Measurements from ENCODE around the gene KLF13. TPM values are rescaled to one million over a fixed set of nuclear protein-coding genes. Genes with fewer than 3 reads are reported as not detected.

Gene KLF13
- total RNA-seq, 2 donors from 2014 or later, result 18.7 to 18.9 TPM

DNA sequence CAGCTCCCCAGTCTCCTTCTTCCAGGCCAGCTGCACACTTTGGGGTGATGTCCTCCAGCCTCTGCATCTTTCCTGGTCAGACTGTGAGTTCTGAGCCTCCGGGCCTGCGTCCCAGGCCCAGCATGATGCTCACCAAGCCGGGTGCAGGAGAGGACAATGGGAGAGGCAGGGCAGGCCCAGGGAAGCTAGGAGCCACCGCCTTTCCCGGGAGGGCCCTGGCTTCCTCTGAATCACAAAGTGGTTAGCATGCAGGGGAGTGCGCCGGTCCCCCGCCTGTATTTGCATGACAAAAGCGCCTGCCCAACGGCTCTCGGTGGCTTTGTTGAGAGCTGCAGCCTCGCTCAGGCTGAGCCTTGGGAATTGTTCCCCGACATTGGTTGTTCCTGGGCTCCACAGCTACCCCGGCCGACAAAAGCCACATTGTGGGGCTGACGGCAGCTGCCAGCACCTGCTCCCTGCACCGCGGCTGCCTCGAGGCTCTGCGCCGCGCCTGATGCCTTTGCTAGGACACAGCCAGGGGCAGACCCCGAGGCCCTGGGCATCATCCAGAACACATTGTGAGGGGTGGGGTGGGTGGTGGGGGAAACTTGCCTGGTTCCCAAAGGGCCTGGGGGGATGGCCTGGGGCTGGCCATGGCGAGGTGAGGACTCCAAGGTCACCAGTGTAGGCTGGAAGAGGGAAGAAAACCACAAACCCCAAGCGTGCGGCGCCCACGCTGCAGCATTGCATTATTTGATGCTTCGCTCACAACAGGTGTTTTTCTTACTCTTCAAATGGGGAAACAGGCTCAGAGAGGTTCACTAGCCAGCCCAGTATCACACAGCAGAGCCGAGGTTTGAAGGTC is 20.0 kb upstream of the KLF13 start:
- H3K9ac ChIP-seq (ENCODE audit: extremely low read depth, low read length, poor library complexity, severe bottlenecking), result no peak overlapping the region
- WGBS, 2 experiments (ENCODE audit: insufficient coverage in 1 of 2, insufficient read length in 1 of 2), result 14 to 35% methylated on average over 16 to 30 of the region's 30 CpGs
- Mint-ChIP-seq H3K27me3 (ENCODE audit: insufficient read depth) (peaks cover 46% of the 10 kb centered on the region), H3K27ac (no peak overlapping the region), H3K4me1 (peaks cover 30% of the 10 kb centered on the region), H3K9me3 (no peaks in the 10 kb centered on the region), H3K4me3 (peak overlapping the region; percentile 24), H3K36me3 (ENCODE audit: low read depth) (no peaks in the 10 kb centered on the region)
- DNase-seq, result peak; percentile 96
- no peaks in the 10 kb centered on the region for H3K9me3 ChIP-seq (ENCODE audit: control insufficient read depth, low read length)
- peak overlapping the region; percentile 99 for H3K27ac ChIP-seq (ENCODE audit: low read depth, low read length)
- TF ChIP-seq, protein P1, sequence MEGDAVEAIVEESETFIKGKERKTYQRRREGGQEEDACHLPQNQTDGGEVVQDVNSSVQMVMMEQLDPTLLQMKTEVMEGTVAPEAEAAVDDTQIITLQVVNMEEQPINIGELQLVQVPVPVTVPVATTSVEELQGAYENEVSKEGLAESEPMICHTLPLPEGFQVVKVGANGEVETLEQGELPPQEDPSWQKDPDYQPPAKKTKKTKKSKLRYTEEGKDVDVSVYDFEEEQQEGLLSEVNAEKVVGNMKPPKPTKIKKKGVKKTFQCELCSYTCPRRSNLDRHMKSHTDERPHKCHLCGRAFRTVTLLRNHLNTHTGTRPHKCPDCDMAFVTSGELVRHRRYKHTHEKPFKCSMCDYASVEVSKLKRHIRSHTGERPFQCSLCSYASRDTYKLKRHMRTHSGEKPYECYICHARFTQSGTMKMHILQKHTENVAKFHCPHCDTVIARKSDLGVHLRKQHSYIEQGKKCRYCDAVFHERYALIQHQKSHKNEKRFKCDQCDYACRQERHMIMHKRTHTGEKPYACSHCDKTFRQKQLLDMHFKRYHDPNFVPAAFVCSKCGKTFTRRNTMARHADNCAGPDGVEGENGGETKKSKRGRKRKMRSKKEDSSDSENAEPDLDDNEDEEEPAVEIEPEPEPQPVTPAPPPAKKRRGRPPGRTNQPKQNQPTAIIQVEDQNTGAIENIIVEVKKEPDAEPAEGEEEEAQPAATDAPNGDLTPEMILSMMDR (conservative IDR thresholded peaks at IDR 0.05), result no peak
- H3K4me1 ChIP-seq (ENCODE audit: control insufficient read depth, insufficient read depth, low read length), result peaks cover 13% of the 10 kb centered on the region
- no peak overlapping the region for H3K4me3 ChIP-seq (ENCODE audit: low read length)
- H3K36me3 ChIP-seq (ENCODE audit: control insufficient read depth, insufficient read depth, low read length), result no peaks in the 10 kb centered on the region
- H3K27me3 ChIP-seq (ENCODE audit: control insufficient read depth, insufficient read depth, low read length, poor library complexity, severe bottlenecking), result peaks cover 48% of the 10 kb centered on the region

DNA sequence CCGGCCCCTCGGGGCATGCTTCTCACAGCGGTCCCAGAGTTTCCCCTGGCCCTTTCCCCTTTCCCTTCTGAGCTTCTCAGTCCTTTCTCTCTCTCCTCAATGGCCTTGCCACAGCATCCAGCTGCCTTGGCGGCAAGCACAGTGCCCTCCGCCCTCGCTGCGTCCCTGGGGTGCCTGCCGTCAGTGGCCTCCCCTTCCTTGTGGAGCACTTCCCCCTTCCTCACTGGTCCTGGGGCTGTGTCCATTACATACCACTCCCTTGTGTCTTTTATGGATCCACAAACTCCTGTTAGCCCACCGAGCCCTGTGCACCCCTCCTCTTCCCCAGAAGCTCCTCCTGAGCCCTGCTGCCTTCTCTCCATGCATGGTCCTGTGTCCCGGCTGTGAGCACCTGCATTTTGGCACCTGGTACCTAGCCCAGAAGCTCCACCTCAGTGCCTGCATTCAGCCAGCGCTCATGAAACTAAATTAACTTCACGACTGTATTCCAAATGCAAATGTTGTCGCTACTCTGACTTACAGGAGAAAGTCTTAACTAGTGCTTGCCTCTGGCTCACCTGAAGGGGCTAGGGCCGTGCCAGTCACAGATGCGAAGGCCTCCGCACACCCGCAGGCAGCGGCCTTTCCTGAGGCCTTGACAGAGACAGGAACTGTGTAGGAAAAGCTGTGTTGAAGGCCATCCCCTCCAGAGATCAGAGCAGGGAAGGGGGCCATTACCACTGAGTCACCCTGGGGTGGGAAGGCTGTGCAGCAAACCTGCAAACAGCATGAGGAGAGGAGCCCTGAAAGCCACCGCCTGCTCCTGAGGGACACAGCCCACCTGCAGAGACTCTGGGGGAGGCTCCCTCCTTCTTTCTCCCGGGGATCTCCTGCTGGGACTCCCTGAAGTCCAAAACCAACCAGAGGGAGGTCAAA is 19.1 kb upstream of the KLF13 start:
- Mint-ChIP-seq H3K27me3 (ENCODE audit: insufficient read depth) (peaks cover 50% of the 10 kb centered on the region), H3K27ac (no peak overlapping the region), H3K9me3 (peaks cover under 1% of the 10 kb centered on the region), H3K36me3 (ENCODE audit: low read depth) (no peaks in the 10 kb centered on the region), H3K4me3 (no peak overlapping the region), H3K4me1 (peaks cover 25% of the 10 kb centered on the region)
- Histone ChIP-seq H3K27ac (ENCODE audit: low read depth, low read length) (peak overlapping the region; percentile 99), H3K27me3 (ENCODE audit: control insufficient read depth, insufficient read depth, low read length, poor library complexity, severe bottlenecking) (peaks cover 48% of the 10 kb centered on the region), H3K36me3 (ENCODE audit: control insufficient read depth, insufficient read depth, low read length) (no peaks in the 10 kb centered on the region), H3K4me1 (ENCODE audit: control insufficient read depth, insufficient read depth, low read length) (peaks cover 13% of the 10 kb centered on the region), H3K9ac (ENCODE audit: extremely low read depth, low read length, poor library complexity, severe bottlenecking) (no peak overlapping the region), H3K9me3 (ENCODE audit: control insufficient read depth, low read length) (no peaks in the 10 kb centered on the region), H3K4me3 (ENCODE audit: low read length) (no peak overlapping the region)
- DNase-seq, result peak; percentile 50
- TF ChIP-seq, protein P1 (conservative IDR thresholded peaks at IDR 0.05), result no peak
- WGBS, 2 experiments (ENCODE audit: insufficient coverage in 1 of 2, insufficient read length in 1 of 2), result 79 to 83% methylated on average over 20 of the region's 20 CpGs

DNA sequence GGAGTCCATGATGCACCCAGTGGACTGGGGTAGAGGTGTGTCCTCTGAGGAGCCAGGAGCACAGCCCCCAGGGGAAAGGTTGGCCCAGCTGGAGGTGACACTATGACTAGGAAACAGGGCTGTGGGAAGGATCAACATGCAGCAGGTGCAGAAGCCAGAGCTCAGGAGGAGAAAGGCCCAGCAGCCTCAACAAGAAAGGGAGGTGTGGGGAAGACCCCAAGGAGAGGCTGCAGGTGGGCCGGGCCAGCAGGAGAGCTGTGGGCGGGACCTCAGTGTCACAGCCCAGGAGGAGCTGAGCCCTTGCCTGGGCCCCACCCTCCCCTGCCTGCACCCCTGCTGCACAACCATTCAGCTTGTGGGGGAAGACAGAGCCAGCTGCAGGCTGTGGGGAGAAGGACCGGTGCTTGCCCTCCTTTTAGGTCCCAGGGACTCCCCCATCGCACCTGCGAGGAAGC is 18.4 kb upstream of the KLF13 start:
- no peaks in the 10 kb centered on the region for H3K36me3 ChIP-seq (ENCODE audit: control insufficient read depth, insufficient read depth, low read length)
- Mint-ChIP-seq H3K27ac (no peak overlapping the region), H3K4me1 (peaks cover 18% of the 10 kb centered on the region), H3K36me3 (ENCODE audit: low read depth) (no peaks in the 10 kb centered on the region), H3K4me3 (no peak overlapping the region), H3K9me3 (peaks cover 3% of the 10 kb centered on the region), H3K27me3 (ENCODE audit: insufficient read depth) (peaks cover 49% of the 10 kb centered on the region)
- peaks cover 48% of the 10 kb centered on the region for H3K27me3 ChIP-seq (ENCODE audit: control insufficient read depth, insufficient read depth, low read length, poor library complexity, severe bottlenecking)
- H3K9me3 ChIP-seq (ENCODE audit: control insufficient read depth, low read length), result no peaks in the 10 kb centered on the region
- H3K9ac ChIP-seq (ENCODE audit: extremely low read depth, low read length, poor library complexity, severe bottlenecking), result no peak overlapping the region
- TF ChIP-seq, protein P1 (conservative IDR thresholded peaks at IDR 0.05), result no peak
- H3K4me1 ChIP-seq (ENCODE audit: control insufficient read depth, insufficient read depth, low read length), result peaks cover 8% of the 10 kb centered on the region
- H3K27ac ChIP-seq (ENCODE audit: low read depth, low read length), result no peak overlapping the region
- DNase-seq, result peak; percentile 59
- H3K4me3 ChIP-seq (ENCODE audit: low read length), result no peak overlapping the region
- 60 to 65% methylated on average over 1 to 5 of the region's 5 CpGs for WGBS, 2 experiments (ENCODE audit: insufficient coverage in 1 of 2, insufficient read length in 1 of 2)
